HFF-Myc (cell line): ENCODE data around the gene MCTP1.

Experiments used
- DNase-seq: peaks from one replicate; pipeline ENCODE4 v3.0.0-alpha.2; 2011; ENCODE audit warnings: low read depth; ENCODE audit errors: extremely low read depth
- H3K4me3 ChIP-seq: replicated peaks from 2 replicates; pipeline ENCODE4 v1.5.1; 2011; ENCODE audit warnings: low read depth, mild to moderate bottlenecking, control low read depth, low read length
- CTCF ChIP-seq: IDR thresholded peaks from 2 replicates; pipeline ENCODE4 v1.5.1; 2012; ENCODE audit warnings: mild to moderate bottlenecking, low read depth, low read length, control low read depth; ENCODE audit errors: missing control alignments

The MCTP1 gene

GRCh38 chr5:95070453-95070852 is 214.4 kb downstream of the MCTP1 start:
- H3K4me3 ChIP-seq: no peak overlapping the region
- DNase-seq: no peak
- no peak for TF ChIP-seq CTCF

- no peak overlapping the region for H3K4me3 ChIP-seq
- no peak for DNase-seq
- no peak for TF ChIP-seq CTCF
Observed at GRCh38 chr5:95069948-95070347, 214.9 kb downstream of the MCTP1 start.

GRCh38 chr5:95069021-95069420 is 215.9 kb downstream of the MCTP1 start:
- no peak for TF ChIP-seq CTCF
- no peak for DNase-seq
- H3K4me3 ChIP-seq: no peak overlapping the region

- DNase-seq: no peak
- TF ChIP-seq CTCF: no peak
- H3K4me3 ChIP-seq: no peak overlapping the region
Observed at GRCh38 chr5:95068289-95068910, 216.5 kb downstream of the MCTP1 start.

- no peak for DNase-seq
- no peak for TF ChIP-seq CTCF
- H3K4me3 ChIP-seq: no peak overlapping the region
Observed at GRCh38 chr5:95066048-95066447, 218.8 kb downstream of the MCTP1 start.

GRCh38 chr5:95063492-95063891 is 221.4 kb downstream of the MCTP1 start:
- TF ChIP-seq CTCF: no peak

GRCh38 chr5:95060098-95060497 is 224.8 kb downstream of the MCTP1 start:
- DNase-seq: no peak
- no peak for TF ChIP-seq CTCF
- H3K4me3 ChIP-seq: no peak overlapping the region

More at GRCh38 chr5:95063492-95063891, 221.4 kb downstream of the MCTP1 start:
- no peak for DNase-seq
- H3K4me3 ChIP-seq: no peak overlapping the region
